VCaP (cell line): Measurements from ENCODE around the gene SYT1.

ENCODE experiments used
- H3K27ac ChIP-seq: fragments of 450-650 bp; 2 replicates; pipeline ENCODE4 v1.5.1; 2017
- CTCF ChIP-seq: fragments of 450-650 bp; conservative IDR thresholded peaks from 2 replicates; pipeline ENCODE4 v1.5.1; 2017; ENCODE audit warnings: mild to moderate bottlenecking, moderate library complexity

Gene SYT1

GRCh38 chr12:79358716-79359300 lies 494.2 kb downstream of the SYT1 start:
- TF ChIP-seq CTCF = no peak

DNA sequence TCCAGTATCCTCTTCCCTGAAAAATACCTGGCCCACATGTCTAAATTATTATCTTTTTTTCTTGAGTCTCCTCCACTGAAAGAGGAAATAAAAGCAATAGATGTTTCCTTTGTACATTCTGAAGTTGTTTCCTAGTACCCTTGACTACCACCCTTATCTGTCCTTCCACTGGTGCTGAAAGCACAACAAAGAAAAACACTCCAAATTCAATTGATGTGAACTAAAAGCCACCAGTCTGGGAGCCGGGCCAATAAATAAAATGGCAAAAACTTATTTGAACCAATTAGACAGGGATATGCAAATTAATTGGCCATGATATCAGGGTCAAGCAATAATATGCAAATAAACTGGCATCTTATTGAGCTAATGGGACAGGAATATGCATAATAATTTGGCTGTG lies 495.7 kb downstream of the SYT1 start:
- TF ChIP-seq CTCF = no peak
- no peak overlapping the region for H3K27ac ChIP-seq

More at GRCh38 chr12:79358716-79359300, 494.2 kb downstream of the SYT1 start:
- H3K27ac ChIP-seq = no peak overlapping the region

DNA sequence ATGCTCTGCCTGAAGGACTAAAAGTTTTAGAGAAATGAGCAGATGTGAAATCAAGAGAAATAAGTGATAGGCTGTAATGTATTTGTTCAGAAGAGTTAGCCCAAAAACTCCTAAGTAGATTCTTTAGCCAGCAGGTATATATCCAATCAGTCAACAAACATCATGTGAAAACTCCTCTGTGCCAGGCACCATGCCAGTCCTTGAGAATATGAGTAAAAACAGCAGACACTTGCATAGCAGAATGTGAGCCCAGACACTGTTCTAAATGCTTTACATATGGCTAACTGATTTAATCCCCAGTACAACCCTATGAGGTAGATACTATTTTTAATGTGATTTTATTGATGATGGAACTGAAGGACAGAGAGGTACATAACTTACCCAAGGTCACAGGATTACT lies 496.4 kb downstream of the SYT1 start:
- no peak overlapping the region for H3K27ac ChIP-seq
- TF ChIP-seq CTCF = no peak

DNA sequence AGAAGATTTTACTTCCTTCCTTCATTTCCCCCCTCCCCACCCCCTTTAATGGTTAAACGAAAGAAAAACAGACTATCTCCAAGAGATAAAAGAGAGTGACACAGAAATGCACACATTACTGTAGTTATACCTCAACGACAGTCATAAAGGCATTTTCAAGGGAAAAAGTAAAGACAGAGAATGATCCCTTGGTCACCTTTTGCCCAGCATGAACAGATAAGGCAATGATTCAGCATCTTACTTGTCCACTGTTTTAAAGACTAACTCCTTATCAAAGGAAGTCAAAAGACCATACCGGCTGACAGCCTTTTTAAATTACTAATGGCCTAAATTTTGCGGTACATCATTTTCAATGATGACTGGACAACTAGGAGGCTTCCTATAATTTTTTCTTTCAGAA lies 499.6 kb downstream of the SYT1 start:
- TF ChIP-seq CTCF = no peak
- no peak overlapping the region for H3K27ac ChIP-seq

DNA sequence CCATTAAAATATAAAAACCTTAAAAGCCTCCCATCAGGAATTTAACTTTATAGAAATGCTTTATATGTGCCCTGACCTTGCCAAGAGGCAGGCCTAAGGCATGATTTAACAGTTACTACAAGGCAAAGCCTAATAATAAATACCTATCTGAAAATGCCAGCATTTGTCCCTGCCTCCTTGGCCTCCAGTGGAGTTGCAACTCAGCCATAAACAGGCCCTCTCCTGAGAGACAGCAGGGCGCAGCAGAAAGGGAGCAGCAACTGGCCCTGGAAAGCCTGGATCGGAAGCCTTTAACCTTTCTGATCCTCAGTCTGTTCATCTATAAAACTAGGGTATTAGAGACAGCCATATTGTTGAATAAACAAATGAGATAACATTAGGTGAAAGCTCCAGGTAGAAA lies 501.8 kb downstream of the SYT1 start:
- H3K27ac ChIP-seq = no peak overlapping the region
- TF ChIP-seq CTCF = no peak

DNA sequence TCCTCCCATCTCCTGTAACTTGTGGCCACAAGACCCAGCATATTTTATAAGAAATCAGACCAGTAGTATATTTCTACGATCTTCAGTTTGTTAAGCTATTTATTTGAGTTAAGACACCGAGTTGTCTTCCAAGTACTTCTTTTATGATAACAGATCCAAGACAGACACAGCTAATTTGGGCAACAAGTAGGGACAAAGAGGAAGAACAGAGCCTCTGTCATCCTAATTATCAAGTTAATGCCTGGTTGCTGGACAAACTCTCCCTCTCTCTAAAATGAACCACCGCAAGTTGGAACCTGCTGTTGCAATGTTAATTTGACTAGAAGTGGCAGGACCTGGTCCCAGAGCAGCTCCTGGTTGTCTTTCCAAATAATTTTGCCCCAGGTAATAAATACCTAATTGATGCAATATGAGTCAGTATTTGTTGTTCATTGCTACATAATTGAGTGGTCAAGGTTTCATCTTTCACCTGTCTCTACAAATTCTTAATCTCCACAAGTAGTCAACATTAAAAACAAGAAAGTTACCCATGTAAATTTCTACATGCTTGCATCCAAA lies 502.5 kb downstream of the SYT1 start:
- H3K27ac ChIP-seq = no peak overlapping the region
- no peak for TF ChIP-seq CTCF

- no peak for TF ChIP-seq CTCF
- no peak overlapping the region for H3K27ac ChIP-seq
Measured at GRCh38 chr12:79370021-79370420, 505.4 kb downstream of the SYT1 start.
